CD4-positive, alpha-beta T cell treated with Interferon gamma for 1 hour (primary cell): Measurements from ENCODE around the gene SYS1.
A peak's percentile ranks its signal among the peaks of the same experiment; 100 is the strongest.

Source experiments
- DNase-seq: peaks from one replicate; pipeline ENCODE4 v3.0.0-alpha.2; 2020

The SYS1 gene

DNA sequence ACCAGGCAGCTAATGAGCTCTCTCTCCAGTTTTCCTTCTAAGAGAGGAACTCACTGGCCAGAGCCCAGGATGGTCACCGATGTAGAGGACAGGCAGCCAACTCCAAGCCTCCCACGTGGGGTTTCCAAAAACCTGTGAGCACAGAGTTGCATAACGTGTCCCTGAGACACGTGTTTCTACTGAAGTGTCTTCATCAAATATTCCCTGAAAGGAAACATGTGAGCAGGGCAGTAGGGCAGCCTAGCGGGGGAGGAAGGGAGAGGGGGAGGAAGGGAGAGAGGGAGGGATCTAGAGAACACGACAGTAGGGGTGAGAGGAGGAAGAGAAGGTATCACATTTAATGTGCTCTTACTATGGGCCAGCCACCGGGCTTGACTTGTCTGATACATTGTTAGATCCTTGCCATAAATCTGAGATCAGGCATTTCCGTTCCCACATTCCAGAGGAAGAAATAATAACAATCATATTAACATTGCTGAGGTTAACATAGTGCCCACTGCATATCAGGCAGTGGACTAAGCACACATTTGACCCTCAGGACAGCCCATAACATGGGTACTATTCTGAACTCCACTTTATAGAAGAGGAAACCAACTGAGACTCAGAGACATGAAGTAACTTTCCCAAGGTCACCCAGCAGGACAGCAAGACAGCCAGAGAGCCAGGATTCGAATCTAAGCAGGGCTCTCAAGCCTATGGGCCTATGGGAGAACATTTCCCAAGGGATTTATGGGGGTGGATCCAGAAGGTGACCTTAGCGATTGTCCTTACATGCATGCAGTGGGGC is 4.5 kb upstream of the SYS1 start:
- DNase-seq = no peak

DNA sequence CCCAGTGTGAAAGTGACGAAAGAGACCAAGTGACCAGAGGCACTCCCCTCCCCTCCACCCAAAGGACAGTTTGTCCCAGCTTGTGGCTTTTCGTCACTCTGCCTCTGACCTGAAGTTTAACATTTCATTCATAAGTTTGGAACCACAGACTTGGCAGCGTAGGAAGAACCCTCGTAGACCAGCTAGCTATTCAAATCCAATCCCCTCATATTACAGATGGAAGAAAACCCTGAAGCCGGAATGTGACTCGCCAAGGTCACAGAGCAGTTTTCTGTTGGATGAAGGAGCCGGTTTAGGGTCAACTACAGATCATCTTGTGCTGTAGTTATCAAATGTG is 3.9 kb upstream of the SYS1 start:
- DNase-seq = no peak

DNA sequence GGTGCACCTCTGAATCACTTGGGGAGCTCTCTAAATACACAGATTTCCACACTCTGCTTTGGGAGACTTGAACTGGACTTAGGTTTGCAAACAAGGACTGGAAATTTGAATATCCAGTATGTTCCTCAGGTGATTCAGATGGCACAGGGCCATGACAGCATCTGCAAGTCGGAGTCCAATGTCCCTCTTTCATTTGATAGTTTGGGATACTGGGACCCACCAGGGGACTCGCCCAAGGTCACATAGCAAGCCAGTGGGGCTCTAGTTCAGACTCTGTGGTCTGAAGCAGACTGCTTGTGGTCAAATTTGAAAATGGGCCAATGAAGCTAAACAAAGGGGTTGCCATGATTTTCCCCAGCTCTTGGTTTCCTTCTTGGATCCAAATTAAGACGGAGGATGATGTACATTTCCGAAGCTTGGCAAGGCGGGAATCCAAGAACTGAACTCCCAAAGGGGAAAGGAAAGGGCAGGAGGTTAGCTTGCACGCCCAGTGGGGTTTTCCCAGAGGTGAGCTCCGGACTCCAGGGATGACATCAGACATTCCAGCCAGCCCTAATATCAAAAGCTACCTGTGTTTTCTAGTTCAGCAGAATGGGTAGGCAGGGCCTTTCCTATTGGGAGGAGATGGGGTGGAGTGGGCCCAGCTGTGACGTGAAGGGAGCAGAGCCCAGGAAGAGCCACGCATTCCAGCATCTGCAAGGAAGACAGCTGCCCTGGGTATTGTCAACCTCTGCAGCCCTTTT is 3.4 kb upstream of the SYS1 start:
- no peak for DNase-seq

DNA sequence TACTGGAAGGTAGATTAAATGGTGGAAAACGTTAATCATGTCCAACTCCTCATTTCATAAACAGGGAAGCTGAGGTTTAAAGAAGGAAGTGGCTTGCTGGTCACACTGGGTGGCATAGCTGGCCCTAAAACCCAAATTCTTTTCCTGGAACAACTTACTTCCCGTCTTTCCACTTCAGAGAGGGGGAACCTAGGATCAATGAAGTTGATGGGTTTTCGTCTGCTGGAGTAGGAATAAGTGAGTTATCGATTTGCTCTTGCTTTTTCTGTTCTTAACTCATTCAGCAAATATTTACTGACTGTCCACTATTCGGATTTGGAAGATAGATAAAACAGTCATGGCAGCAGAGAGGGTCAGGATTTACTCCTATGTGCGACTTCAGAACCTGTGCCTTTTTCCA is 1.2 kb upstream of the SYS1 start:
- no peak for DNase-seq

DNA sequence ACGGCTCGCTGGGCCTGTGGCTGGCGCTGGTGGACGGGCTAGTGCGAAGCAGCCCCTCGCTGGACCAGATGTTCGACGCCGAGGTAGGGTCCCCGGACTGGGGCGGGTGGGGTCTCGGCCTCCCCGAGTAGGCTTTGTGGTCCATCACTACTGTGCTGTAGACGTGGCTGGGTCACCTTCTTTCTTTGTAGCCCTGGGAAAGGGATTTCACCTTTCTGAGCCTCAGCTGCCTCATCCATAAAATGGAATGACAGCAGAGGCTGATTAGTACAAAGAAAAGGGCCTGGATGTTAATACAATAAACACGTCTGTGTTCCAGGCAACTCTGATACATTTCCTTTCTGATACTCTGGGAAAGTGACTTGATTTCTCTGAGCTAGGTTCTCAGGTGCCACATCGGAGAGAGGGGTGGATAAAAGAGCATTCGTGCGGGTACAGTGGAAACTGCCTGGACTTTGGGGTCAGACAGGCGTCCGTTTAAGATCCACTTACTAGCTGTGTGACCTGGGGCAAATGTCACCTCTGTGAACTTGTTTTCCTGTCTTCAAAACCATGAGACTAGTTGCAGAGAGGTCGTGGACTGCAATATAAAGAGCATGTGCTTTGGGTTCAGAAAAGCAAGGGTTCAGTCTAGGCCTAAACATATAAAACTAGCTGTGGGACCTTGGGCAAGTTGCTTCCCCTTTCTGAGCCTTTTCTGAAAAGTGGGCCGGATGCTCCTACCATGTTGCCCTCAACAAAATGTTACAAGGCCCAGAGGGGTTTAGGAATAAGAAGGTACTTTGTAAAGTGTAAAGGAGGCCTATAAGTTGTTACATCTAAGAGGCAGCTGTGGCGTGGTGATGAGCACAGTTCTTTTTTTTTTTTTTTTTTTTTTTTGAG is 896 bp downstream of the SYS1 start:
- no peak for DNase-seq

DNA sequence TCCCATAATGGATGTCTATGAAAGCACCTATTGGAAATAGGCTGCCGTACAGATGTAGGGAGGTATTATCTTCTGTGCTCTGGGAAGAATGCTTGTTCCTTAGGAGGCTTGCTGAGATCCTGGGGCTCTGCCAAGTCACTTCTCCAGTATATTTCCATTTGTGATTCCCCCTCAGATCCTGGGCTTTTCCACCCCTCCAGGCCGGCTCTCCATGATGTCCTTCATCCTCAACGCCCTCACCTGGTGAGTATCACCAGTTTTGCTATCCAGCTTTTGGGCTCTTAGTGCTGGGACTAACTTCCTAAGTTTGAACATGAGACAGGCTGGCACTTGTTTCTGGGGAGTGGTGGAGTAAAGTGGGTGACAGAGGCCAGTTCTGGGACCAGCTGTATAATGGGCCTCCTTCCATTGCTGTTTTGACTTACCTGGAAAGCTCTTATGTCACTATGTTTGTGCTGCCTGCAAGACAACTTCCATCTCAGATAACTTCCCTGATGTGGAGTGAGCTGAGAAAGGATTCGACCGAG is 2.6 kb downstream of the SYS1 start:
- DNase-seq = no peak

DNA sequence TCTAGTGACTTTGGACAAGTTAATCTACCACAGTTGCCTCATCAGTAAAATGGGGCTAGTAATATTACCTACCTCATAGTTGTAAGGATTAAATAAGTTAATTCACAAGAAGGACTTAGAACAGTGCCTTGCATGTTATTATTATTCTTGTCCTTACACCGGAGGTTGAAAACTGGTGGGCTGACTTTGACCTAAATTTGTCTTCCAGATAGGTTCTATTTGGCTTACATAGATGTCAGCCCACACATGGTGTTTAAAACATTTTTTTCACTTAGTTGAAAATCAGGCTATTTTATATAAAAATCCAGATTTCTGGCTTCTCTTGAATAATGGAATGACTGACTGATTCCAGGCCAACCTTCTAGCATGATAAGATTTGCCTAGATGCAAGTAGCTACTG is 3.2 kb downstream of the SYS1 start:
- DNase-seq = no peak

DNA sequence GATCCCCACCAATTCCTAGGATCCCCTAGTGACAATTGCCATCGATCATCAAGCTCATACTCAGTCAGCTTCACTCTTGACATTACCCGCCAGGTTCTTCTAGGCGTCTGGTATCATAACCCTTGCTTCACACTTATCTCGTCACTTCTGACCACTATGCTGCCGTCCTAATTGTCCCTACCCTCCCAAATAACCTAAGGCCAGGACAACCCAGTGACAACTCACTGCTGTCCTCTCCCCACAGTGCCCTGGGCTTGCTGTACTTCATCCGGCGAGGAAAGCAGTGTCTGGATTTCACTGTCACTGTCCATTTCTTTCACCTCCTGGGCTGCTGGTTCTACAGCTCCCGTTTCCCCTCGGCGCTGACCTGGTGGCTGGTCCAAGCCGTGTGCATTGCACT is 3.7 kb downstream of the SYS1 start:
- no peak for DNase-seq

DNA sequence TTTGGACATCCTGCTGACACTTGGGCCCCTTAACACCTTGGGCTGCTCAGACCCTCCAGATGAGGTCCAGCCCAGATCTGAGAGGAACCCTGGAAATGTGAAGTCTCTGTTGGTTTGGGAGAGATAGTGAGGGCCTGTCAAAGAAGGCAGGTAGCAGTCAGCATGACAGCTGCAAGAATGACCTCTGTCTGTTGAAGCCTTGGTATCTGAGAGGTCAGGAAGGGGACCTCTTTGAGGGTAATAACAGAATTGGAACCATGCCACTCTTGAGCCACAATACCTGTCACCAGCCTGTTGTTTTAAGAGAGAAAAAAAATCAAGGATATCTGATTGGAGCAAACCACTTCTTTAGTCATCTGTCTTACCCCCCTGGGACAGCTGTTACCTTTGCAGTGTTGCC is 4.2 kb downstream of the SYS1 start:
- DNase-seq = no peak

DNA sequence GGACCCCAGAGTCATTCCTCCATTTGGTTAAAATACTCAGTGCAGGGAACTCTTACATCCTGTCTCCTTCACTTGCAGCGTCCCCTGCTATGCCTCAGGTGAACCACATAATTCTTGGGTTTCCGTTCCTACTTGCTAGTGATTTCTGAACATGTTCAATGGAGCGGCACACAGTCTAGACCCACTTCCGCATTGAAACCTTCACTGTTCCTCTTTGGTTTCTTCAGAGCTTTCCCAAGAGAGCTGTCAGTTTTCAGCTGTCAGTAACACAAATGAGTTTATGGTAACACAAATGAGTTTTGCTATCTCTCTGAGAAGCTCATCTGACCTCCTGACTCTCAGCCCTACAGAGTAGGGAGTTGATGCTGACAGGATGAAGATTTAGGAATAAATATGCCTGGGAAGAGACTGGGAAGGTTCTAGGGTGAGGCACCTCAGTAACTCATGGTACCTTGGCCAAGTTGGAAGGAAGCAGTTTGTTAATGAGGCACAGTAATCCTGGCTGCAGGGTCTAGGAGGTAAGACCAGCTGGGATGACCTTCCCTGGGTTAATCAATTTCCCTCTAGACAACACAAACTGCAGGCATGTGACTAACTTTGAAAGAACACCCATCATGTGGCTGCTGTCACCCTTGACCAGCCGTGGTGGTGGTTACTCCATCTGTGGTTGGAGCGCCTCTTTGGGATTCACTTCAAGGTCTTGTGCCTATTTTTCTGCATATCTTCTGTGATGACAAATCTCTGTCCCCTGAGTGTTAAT is 5.4 kb downstream of the SYS1 start:
- peak; percentile 71 for DNase-seq

DNA sequence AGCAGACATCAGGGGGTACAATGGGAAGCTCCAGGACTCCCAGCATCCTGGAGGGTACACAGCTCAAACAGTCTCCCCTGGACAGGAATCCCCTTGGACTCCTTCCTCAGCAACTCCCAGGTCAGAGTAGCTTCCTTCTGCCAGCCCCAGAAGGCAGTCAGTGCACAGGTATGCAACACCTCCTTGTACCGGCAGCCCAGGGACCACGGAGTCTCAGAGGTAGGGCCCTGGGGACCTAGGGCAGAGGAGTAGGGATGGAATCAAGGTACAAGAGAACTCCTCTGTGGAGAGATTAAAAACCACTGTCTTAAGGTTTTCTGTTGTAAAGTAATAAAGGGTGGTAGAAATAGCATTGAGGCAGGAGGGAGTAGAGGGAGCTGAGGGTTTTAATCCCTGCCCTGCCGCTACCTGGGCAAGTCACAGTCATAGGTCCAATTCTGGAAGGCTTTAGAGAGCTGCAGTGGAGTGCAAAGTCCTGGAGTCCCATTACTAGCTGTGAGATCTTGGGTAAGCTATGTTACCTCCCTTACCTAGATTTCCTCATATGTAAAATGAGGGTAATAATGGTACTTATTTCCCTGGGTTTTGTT is 7.7 kb downstream of the SYS1 start:
- no peak for DNase-seq

DNA sequence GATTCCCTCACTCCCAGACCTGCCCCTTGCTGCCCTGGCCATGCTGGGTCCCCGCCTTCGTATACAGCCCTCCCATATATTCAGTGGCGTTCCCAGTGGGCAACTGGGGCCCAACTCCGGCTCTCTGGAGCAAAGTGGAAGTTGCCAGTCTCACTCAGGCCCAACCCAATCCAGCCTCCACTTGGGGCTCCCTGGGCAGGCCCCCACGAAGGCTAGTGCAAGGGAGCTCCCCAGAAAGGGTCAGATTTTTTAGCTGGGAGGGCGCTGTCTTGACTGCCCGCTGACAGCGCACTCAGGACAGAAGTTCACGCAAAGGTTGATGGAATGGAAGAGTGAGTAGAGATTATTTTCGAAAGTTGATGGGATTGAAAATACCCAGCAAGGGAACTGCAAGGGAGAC is 9.3 kb downstream of the SYS1 start:
- no peak for DNase-seq

DNA sequence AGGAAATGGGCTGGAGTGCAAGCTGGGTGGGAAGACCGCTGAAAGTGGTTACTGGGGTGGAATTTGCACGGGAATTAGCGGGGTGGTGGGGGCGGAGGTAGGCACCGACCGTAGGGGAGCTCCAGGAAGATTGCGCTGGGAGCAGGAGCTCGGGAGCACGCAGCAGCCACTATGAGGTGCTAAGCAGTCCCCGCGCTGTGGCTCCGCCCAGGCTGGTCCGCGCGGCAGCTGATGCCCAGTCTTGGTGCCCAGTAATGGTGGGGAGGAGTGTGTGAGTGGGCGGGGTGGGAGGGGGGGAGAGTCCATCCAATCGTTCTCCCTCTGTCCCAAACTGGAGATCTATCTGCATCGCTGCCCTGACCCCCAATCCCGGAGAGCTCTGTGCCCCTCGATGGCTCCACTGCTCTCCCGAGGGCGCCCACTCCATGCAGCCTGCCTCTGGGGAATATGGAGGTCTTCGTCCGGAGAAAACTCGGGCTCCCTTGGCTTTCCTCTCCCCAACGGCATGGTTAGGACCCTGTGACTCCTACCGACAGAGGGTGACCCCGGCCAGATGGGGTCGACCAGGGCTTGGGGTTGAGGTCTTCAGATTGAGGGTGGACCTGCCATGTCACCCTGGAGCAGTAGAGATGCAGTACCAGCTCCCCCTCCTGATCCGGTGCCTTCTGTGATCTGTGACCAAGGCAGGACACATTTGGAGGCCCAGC is 9.8 kb downstream of the SYS1 start:
- no peak for DNase-seq

DNA sequence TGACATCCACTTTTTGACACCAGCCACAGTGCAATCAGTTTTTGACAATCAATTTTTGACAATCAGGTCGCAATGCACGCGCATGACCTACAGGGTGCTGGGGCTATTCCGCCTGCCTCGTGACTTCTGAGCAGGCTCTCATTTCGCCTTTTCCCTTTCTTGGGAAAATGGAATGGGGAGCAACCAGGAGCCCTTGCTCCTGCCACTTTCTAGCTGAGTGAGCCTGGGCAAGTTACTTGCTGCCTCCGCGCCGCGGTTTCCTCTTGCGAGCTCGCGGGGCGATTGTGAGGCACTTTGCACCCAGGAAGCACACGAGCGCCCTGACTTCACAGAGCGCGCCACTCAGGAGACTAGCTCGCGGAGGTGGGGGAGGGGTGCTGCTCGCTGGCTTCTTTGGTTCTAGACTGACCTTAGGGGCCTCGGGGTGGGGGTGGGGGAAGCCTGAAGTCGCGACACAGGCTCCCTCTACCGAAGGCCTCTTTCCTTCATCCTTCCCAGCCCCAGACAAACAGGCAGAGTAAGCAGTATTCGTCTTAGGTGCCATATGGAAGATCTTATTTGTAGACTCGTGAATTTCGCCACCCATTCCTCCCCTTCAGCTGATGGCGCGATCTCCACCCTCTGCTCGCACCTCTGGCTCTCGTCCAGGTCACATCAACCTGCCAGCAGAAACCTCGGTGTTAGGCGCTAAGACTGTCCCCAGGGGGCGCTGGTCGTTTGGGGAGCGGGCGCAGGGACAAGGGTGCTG is 10.6 kb downstream of the SYS1 start:
- DNase-seq = peak; percentile 87

DNA sequence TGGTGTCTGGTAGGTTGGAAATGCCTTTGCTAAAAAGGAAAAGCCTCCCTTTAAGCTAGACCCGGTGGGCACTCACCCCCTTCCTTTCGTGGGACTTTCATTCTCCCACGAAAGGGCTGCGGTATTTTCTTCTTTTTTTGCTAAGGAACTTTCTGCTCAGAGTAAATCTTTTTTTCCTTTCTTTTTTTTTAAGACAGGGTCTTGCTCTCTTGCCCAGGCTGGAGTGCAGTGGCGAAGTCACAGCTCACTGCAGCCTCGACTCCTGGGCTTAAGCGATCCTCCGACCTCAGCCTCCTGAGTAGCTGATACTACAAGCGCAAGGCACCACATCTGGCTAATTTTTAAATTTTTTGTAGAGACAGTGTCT is 11.1 kb downstream of the SYS1 start:
- no peak for DNase-seq

DNA sequence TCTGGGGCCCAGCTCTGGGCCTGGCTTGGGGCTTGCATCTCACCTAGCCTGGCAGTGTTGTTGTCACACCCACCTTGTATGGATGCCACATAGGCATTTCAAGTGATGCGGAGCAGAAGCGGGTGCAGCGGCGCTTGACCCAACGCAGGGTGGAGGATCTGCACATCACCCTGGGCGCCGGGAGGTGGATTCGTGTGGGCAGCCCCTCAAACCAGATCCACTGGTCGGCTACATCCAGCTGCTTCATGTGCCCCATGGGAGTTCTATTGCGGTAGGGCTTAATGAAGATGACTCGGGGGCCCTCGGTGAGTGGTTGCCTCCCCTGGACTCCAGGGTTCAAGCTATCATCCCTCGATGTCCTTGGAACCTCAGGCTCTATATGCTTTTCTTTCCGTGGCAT is 12.0 kb downstream of the SYS1 start:
- DNase-seq = no peak

DNA sequence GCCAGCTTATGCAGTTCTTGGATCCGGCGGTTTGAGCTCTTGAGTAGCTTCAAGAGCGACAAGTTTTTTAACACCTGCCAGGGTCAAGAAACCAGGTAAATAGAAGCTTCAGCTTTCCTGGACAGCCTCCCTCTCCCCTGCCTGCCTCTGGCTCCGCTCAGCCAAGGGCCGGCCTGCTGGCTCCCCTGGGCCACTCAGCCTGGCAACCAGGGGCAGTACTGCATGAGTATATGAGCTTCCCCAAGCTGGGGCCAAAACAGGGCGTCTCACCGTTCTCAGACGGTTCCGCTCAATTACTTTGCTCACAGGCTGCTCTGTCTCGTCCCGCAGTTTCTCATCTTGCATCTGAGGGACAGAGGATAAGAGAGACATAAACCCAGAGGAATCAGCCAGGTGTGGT is 14.3 kb downstream of the SYS1 start:
- no peak for DNase-seq

DNA sequence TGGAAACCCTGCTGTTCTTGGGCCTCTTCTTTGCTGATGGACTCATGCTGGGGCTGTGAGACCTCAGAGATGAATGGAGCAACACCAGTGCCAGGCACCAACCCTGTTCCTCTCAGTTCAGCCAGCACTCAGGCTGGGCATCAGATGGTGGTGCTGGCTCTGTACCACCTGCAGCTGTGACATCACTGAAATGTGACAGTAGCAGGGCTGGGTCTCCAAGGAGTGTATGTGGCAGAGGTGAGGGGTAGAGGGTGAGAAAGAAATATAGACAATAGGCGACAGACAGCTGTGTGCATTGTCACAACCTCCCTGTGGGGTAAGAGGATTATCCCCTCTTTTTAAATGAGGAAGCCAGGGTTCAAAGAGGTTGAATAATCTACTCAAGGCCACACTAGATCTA is 15.2 kb downstream of the SYS1 start, which contains the start of gene TP53TG5:
TSS of gene TP53TG5 (minus strand) at position 135 of the 400 bp plus-strand sequence. CDS start at position 46, 89 bp downstream.
- DNase-seq = no peak

DNA sequence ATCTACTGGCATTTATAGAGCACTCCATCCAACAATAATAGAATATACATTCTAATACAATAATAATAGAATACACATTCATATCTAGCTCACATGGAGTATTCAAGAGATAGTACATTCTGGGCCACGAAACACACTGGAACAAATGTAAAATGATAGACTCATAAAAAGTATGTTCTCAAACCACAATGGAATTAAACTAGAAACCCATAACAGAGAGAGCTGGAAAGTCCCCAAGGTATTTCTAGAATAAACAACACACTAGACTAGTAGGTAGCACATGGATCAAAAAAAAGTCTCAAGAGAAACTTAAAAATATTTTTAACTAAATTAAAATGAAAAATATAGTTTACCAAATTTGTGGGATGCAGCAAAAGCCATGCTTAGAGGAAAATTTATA is 24.3 kb downstream of the SYS1 start:
- DNase-seq = no peak

DNA sequence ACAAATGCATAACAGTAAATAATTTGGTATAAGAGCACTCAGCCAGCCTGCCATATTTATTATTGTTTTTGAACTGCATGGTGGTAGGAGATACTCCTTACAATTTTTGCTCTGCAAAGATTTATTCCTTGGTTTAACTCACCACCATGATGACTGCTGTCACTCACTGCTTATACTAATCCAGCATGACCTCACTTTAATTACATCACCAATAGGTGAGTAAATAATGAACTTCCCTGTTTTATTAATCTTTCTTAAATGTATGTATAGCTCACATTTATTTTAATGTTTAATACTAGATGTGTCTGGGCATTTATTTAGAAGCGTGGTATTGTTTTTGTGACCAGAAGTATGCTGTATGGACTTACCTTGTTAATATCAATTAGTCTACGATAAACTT is 28.0 kb downstream of the SYS1 start:
- DNase-seq = no peak

DNA sequence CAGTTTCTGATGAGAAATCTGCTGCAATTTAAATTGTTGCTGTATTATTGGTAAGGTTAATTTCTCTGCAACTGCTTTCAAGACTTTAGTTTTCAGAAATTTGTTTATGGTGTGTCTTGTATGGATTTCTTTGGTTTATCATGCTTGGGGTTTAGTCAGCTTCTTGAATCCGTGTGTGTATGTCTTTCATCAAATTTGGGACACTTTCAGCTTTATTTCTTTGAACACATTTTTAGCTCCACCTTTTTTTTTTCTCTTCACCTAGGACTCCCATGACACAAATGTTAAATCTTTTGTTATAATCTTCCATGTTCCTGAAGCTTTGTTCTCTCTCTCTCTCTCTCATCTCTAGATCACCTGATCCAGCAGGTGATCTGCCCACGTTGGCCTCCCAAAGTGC is 28.6 kb downstream of the SYS1 start:
- no peak for DNase-seq
